Chondrocyte (in vitro differentiated cells): Measurements from ENCODE around the gene CFAP45. TPM values are rescaled to one million over a fixed set of nuclear protein-coding genes. Genes with fewer than 3 reads are reported as not detected.

Source experiments
- DNase-seq: peaks from one replicate; pipeline ENCODE4 v3.0.0; 2021; ENCODE audit warnings: mixed read lengths, low spot score
- H3K27ac Mint-ChIP-seq: one replicate; pipeline ENCODE4 v1.8.0; 2021; ENCODE audit warnings: mild to moderate bottlenecking, moderate library complexity, mixed read lengths; ENCODE audit not compliant: unreplicated experiment
- H3K27me3 Mint-ChIP-seq: 2 replicates; pipeline ENCODE4 v1.8.0; 2021; ENCODE audit warnings: low read depth, mixed read lengths
- H3K36me3 Mint-ChIP-seq: 2 replicates; pipeline ENCODE4 v1.8.0; 2021; ENCODE audit warnings: low read depth, mixed read lengths
- H3K4me1 Mint-ChIP-seq: 2 replicates; pipeline ENCODE4 v1.8.0; 2021; ENCODE audit warnings: low read depth, mild to moderate bottlenecking, mixed read lengths
- H3K4me3 Mint-ChIP-seq: one replicate; pipeline ENCODE4 v1.8.0; 2021; ENCODE audit warnings: mild to moderate bottlenecking, moderate library complexity, mixed read lengths; ENCODE audit not compliant: unreplicated experiment
- H3K9me3 Mint-ChIP-seq: 2 replicates; pipeline ENCODE4 v1.8.0; 2021; ENCODE audit warnings: low read depth, mixed read lengths
- microRNA-seq: library from miRNA; unstranded; fragments of <30 nt; microRNA quantifications from one replicate; pipeline ENCODE4 v1.2.0, GENCODE V29; 2020; ENCODE audit warnings: borderline number of aligned reads
- total RNA-seq: library from RNA; stranded (reverse); gene quantifications from 3 replicates; pipeline ENCODE4 v1.2.1, GENCODE V29; 2021
- TF ChIP-seq, protein P1 (sequence below): fragments of 200-600 bp; sonication (generic); IDR thresholded peaks from 2 replicates; pipeline ENCODE4 v1.5.0; 2021; ENCODE audit warnings: antibody characterized with exemption, mild to moderate bottlenecking, moderate library complexity

CFAP45 gene
- total RNA-seq, 1 donor from 2014 or later = 0.37 TPM

GRCh38 chr1:159827102-159827490 lies 72.9 kb downstream of the CFAP45 start:
- no peak for DNase-seq
- peaks cover 23% of the 10 kb centered on the region for H3K4me1 Mint-ChIP-seq
- TF ChIP-seq, protein P1, sequence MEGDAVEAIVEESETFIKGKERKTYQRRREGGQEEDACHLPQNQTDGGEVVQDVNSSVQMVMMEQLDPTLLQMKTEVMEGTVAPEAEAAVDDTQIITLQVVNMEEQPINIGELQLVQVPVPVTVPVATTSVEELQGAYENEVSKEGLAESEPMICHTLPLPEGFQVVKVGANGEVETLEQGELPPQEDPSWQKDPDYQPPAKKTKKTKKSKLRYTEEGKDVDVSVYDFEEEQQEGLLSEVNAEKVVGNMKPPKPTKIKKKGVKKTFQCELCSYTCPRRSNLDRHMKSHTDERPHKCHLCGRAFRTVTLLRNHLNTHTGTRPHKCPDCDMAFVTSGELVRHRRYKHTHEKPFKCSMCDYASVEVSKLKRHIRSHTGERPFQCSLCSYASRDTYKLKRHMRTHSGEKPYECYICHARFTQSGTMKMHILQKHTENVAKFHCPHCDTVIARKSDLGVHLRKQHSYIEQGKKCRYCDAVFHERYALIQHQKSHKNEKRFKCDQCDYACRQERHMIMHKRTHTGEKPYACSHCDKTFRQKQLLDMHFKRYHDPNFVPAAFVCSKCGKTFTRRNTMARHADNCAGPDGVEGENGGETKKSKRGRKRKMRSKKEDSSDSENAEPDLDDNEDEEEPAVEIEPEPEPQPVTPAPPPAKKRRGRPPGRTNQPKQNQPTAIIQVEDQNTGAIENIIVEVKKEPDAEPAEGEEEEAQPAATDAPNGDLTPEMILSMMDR = no peak
- no peaks in the 10 kb centered on the region for H3K36me3 Mint-ChIP-seq
- peaks cover 13% of the 10 kb centered on the region for H3K27me3 Mint-ChIP-seq
- no peak overlapping the region for H3K4me3 Mint-ChIP-seq
- H3K9me3 Mint-ChIP-seq = no peaks in the 10 kb centered on the region
- H3K27ac Mint-ChIP-seq = no peak overlapping the region

DNA sequence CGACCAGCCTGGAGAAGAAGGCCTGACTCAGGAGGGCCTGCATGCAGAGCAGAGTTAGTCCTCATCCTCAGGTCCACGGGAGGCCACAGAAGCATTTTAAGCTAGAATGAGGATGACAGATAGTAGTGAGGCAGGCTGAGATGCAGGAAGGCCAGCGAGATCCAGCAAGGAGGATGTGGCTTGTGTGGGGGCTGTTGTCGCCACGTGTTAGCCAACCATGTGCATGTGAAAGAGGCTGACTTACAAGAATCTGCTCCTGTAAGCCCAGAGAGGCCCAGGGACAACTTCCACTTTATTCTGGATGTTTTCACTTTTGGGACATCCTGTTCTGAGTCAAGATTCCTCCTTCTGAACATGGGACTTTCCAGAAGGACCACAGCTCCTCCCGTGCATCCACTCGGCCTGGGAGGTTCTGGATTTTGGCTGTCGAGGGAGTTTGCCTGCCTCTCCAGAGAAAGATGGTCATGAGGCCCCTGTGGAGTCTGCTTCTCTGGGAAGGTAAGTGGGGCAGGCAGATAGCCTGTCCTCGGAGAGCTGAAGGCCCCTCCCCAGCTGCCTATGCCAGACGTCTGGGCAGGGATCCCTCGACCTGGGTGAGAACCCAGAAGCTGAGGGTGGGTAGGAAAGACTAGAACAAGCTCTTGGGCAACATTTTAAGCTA lies 73.4 kb downstream of the CFAP45 start, which contains the start of gene SLAMF8:
TSS of gene SLAMF8 (plus strand) at position 433 of the 661 bp plus-strand sequence. CDS start at position 459, 26 bp downstream.
- peaks cover 16% of the 10 kb centered on the region for H3K27me3 Mint-ChIP-seq
- H3K4me3 Mint-ChIP-seq = no peak within 1 kb of the TSS
- TF ChIP-seq, protein P1 = no peak
- peaks cover 23% of the 10 kb centered on the region for H3K4me1 Mint-ChIP-seq
- no peak within 1 kb of the TSS for H3K27ac Mint-ChIP-seq
- DNase-seq = no peak
- H3K9me3 Mint-ChIP-seq = no peaks in the 10 kb centered on the region
- no peaks in the 10 kb centered on the region for H3K36me3 Mint-ChIP-seq

DNA sequence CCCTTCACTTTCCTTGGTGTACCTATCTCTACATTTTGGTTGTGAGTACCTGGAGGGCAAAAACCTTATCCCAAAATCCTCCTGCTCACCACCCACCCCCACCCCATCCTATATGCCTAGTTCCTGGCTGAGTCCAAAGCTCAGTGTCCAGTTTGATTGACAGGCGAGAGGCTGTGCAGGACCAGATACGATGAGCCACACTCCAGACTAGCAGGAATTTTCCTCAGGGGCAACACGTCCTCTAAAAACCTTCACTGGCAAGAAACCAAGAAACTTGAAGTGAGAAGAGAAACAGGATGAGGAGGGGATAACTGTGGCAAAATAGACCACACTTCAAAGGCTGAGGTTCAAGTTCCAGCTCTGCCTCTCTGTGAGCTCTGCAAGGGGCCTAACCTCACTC lies 74.4 kb downstream of the CFAP45 start:
- no peak for DNase-seq
- peaks cover 21% of the 10 kb centered on the region for H3K27me3 Mint-ChIP-seq
- TF ChIP-seq, protein P1 = no peak
- no peaks in the 10 kb centered on the region for H3K9me3 Mint-ChIP-seq
- no peaks in the 10 kb centered on the region for H3K36me3 Mint-ChIP-seq
- peaks cover 23% of the 10 kb centered on the region for H3K4me1 Mint-ChIP-seq
- H3K4me3 Mint-ChIP-seq = no peak overlapping the region
- H3K27ac Mint-ChIP-seq = no peak overlapping the region

DNA sequence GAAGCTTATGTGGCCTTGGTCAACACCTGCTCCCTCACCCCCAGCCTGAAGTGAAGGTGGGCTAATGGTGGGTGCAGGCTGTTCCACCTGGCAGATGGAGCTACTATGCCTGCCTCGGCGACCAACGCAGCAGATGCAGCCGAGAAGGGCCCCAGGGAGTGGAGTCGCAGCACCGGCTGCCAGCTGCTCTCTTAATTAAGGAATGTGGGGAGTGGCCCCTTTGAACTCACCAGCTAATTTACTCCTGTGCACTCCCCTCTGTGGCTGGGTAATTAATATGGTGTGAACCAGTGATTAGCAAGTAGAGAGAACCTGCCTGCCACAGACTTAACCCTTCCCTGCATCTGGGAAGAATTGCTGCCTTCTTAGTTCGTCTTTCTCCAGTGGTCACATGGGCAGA lies 76.6 kb downstream of the CFAP45 start:
- no peaks in the 10 kb centered on the region for H3K36me3 Mint-ChIP-seq

More for the DNA sequence above, 76.6 kb downstream of the CFAP45 start:
- no peaks in the 10 kb centered on the region for H3K9me3 Mint-ChIP-seq
- TF ChIP-seq, protein P1 = no peak
- no peak for DNase-seq
- H3K4me1 Mint-ChIP-seq = peaks cover 17% of the 10 kb centered on the region
- H3K27ac Mint-ChIP-seq = no peak overlapping the region
- peaks cover 21% of the 10 kb centered on the region for H3K27me3 Mint-ChIP-seq
- H3K4me3 Mint-ChIP-seq = no peak overlapping the region

Small RNAs within 50 kb of the gene (microRNA-seq; reads per million reads assigned to microRNA genes)
- gene MIR4259 = not detected

Other genes with a start within 250 kb of the CFAP45 start
- gene CRP, start 185.6 kb downstream of the CFAP45 start, total RNA-seq = not detected in 3 replicates
- 15.4 to 21.3 TPM (median 16.9 TPM) in 3 replicates for gene DUSP23, start 119.2 kb downstream of the CFAP45 start, total RNA-seq
- gene FCRL6, start 97.8 kb downstream of the CFAP45 start, total RNA-seq = not detected in 3 replicates
- gene SLAMF8, start 73.3 kb downstream of the CFAP45 start, total RNA-seq = not detected in 3 replicates
- not detected in 3 replicates for gene VSIG8, start 37.5 kb downstream of the CFAP45 start, total RNA-seq
- gene TAGLN2, start 25.3 kb upstream of the CFAP45 start, total RNA-seq = 222 to 392 TPM (median 388 TPM) in 3 replicates
- not detected in 3 replicates for gene IGSF9, start 45.4 kb upstream of the CFAP45 start, total RNA-seq
- gene SLAMF9, start 54.1 kb upstream of the CFAP45 start, total RNA-seq = not detected in 3 replicates
- 5.7 to 6.9 TPM (median 6.5 TPM) in 3 replicates for gene PIGM, start 131.8 kb upstream of the CFAP45 start, total RNA-seq
- not detected in 3 replicates for gene KCNJ10, start 170.0 kb upstream of the CFAP45 start, total RNA-seq
- gene KCNJ9, start 181.4 kb upstream of the CFAP45 start, total RNA-seq = not detected in 3 replicates
- gene IGSF8, start 198.5 kb upstream of the CFAP45 start, total RNA-seq = 19.5 to 27.3 TPM (median 25.3 TPM) in 3 replicates
- 1.3 to 3.9 TPM (median 2.9 TPM) in 3 replicates for gene ATP1A2, start 215.6 kb upstream of the CFAP45 start, total RNA-seq